ENCODE results near the gene PDSS1. TPM values are rescaled to one million over a fixed set of nuclear protein-coding genes. Genes with fewer than 3 reads are reported as not detected.

The PDSS1 gene
- total and polyA plus RNA-seq, 8 donors: 2.5 to 31.9 (median 6.3) TPM; not detected in 1

GRCh38 chr10:26779176-26779860 lies 81.8 kb downstream of the PDSS1 start:
- H3K9me3 ChIP-seq: no peaks in the 10 kb centered on the region
- H3K4me1 ChIP-seq: peaks cover 12 to 56% (median 25%) of the 10 kb centered on the region in 4 donors
- no peak for DNase-seq
- no peaks in the 10 kb centered on the region for H3K27me3 ChIP-seq
- no peaks in the 10 kb centered on the region for H3K36me3 ChIP-seq
- H3K4me3 ChIP-seq: no peak overlapping the region
- 61 to 81% (median 72%) methylated on average over 4 of the region's 4 CpGs for WGBS, 5 donors
- intact Hi-C loops (cut with DNase I; ENCODE audit: low total_unique reads): no loop called here
- no peak overlapping the region for H3K27ac ChIP-seq
- TF ChIP-seq POLR2A (IDR thresholded peaks at IDR 0.05) (no peak), POLR2AphosphoS5 (IDR thresholded peaks at IDR 0.05) (no peak), CTCF (IDR thresholded peaks at IDR 0.05) (no peak), EP300 (IDR thresholded peaks at IDR 0.05) (no peak)

- intact Hi-C loops (cut with DNase I; ENCODE audit: low total_unique reads): no loop called here
- no peak for DNase-seq
- H3K4me3 ChIP-seq: no peak overlapping the region
- no peak for TF ChIP-seq POLR2AphosphoS5 (IDR thresholded peaks at IDR 0.05)
- TF ChIP-seq POLR2A (IDR thresholded peaks at IDR 0.05): no peak
- peaks cover 12 to 56% (median 29%) of the 10 kb centered on the region in 4 donors for H3K4me1 ChIP-seq
- WGBS, 5 donors: 95 to 97% (median 97%) methylated on average over 8 of the region's 8 CpGs
- no peaks in the 10 kb centered on the region for H3K36me3 ChIP-seq
- no peaks in the 10 kb centered on the region for H3K27me3 ChIP-seq
- H3K9me3 ChIP-seq: no peaks in the 10 kb centered on the region
- H3K27ac ChIP-seq: no peak overlapping the region
These were observed 82.7 kb downstream of the PDSS1 start for GRCh38 chr10:26780106-26780792.

GRCh38 chr10:26780793-26781601 lies 83.5 kb downstream of the PDSS1 start:
- H3K4me3 ChIP-seq: no peak overlapping the region
- H3K27me3 ChIP-seq: no peaks in the 10 kb centered on the region
- TF ChIP-seq EP300 (IDR thresholded peaks at IDR 0.05) (no peak), CTCF (IDR thresholded peaks at IDR 0.05) (no peak), POLR2AphosphoS5 (IDR thresholded peaks at IDR 0.05) (no peak), POLR2A (IDR thresholded peaks at IDR 0.05) (no peak)
- H3K27ac ChIP-seq: no peak overlapping the region
- intact Hi-C loops (cut with DNase I; ENCODE audit: low total_unique reads): no loop called here
- peaks cover 12 to 53% (median 29%) of the 10 kb centered on the region in 4 donors for H3K4me1 ChIP-seq
- peak in 1 of 2 donors; percentile 21 for DNase-seq
- no peaks in the 10 kb centered on the region for H3K9me3 ChIP-seq
- WGBS, 5 donors: 68 to 76% (median 73%) methylated on average over 4 of the region's 4 CpGs
- no peaks in the 10 kb centered on the region for H3K36me3 ChIP-seq

GRCh38 chr10:26781797-26782196 lies 84.3 kb downstream of the PDSS1 start:
- Histone ChIP-seq H3K4me1 (peaks cover 12 to 47% (median 29%) of the 10 kb centered on the region in 4 donors), H3K27ac (no peak overlapping the region)

More at GRCh38 chr10:26781797-26782196, 84.3 kb downstream of the PDSS1 start:
- Histone ChIP-seq H3K4me3 (no peak overlapping the region), H3K27me3 (no peaks in the 10 kb centered on the region), H3K9me3 (no peaks in the 10 kb centered on the region), H3K36me3 (no peaks in the 10 kb centered on the region)
- WGBS, 5 donors: 90 to 98% (median 93%) methylated on average over 2 of the region's 2 CpGs
- intact Hi-C loops (cut with DNase I; ENCODE audit: low total_unique reads): no loop called here
- TF ChIP-seq POLR2A (IDR thresholded peaks at IDR 0.05) (no peak), EP300 (IDR thresholded peaks at IDR 0.05) (no peak), POLR2AphosphoS5 (IDR thresholded peaks at IDR 0.05) (no peak), CTCF (IDR thresholded peaks at IDR 0.05) (no peak)
- no peak for DNase-seq

All from stomach (tissue), 9 donors.